GM23248 (cell line): Measurements from ENCODE around the gene LRBA. TPM values are rescaled to one million over a fixed set of nuclear protein-coding genes. Genes with fewer than 3 reads are reported as not detected.

Experiments used
- DNase-seq: peaks from one replicate; pipeline ENCODE4 v3.0.0-alpha.2; 2015
- H2AFZ ChIP-seq: fragments of 200-600 bp; sonication (generic); 2 replicates; pipeline ENCODE4 v1.6.1; 2016; ENCODE audit warnings: antibody characterized with exemption
- H3F3A ChIP-seq: fragments of 200-600 bp; sonication (generic); 2 replicates; pipeline ENCODE4 v1.6.1; 2016; ENCODE audit warnings: mild to moderate bottlenecking, antibody characterized with exemption, mixed run types; ENCODE audit not compliant: insufficient read depth
- H3K27ac ChIP-seq: fragments of 200-600 bp; sonication (generic); 2 replicates; pipeline ENCODE4 v1.5.1; 2016; ENCODE audit warnings: mild to moderate bottlenecking
- H3K27me3 ChIP-seq: fragments of 200-600 bp; sonication (generic); replicated peaks from 2 replicates; pipeline ENCODE4 v1.6.1; 2016; ENCODE audit warnings: mild to moderate bottlenecking; ENCODE audit not compliant: insufficient read depth
- H3K36me3 ChIP-seq: fragments of 200-600 bp; sonication (generic); 2 replicates; pipeline ENCODE4 v1.6.1; 2016; ENCODE audit warnings: low read depth, mild to moderate bottlenecking
- H3K4me1 ChIP-seq: fragments of 200-600 bp; sonication (generic); 2 replicates; pipeline ENCODE4 v1.6.1; 2016; ENCODE audit warnings: mild to moderate bottlenecking; ENCODE audit not compliant: insufficient read depth
- H3K4me2 ChIP-seq: fragments of 200-600 bp; sonication (generic); one replicate; pipeline ENCODE4 v1.6.1; 2016; ENCODE audit warnings: mild to moderate bottlenecking; ENCODE audit not compliant: unreplicated experiment
- H3K4me3 ChIP-seq: fragments of 200-600 bp; sonication (generic); 2 replicates; pipeline ENCODE4 v1.5.1; 2016; ENCODE audit warnings: mild to moderate bottlenecking
- H3K79me2 ChIP-seq: fragments of 200-600 bp; sonication (generic); 2 replicates; pipeline ENCODE4 v1.6.1; 2016; ENCODE audit warnings: mild to moderate bottlenecking; ENCODE audit not compliant: insufficient read depth
- H3K9ac ChIP-seq: fragments of 200-600 bp; sonication (generic); 2 replicates; pipeline ENCODE4 v1.6.1; 2016; ENCODE audit warnings: mild to moderate bottlenecking
- H3K9me2 ChIP-seq: fragments of 200-600 bp; sonication (generic); 2 replicates; pipeline ENCODE4 v1.6.1; 2016; ENCODE audit warnings: mixed run types, mild to moderate bottlenecking, moderate library complexity; ENCODE audit not compliant: insufficient read depth
- H3K9me3 ChIP-seq: fragments of 200-600 bp; sonication (generic); one replicate; pipeline ENCODE4 v1.6.1; 2017; ENCODE audit warnings: low read depth
- H4K20me1 ChIP-seq: fragments of 200-600 bp; sonication (generic); 2 replicates; pipeline ENCODE4 v1.6.0; 2016; ENCODE audit not compliant: insufficient read depth
- EZH2 ChIP-seq: fragments of 200-600 bp; sonication (generic); IDR thresholded peaks from 2 replicates; pipeline ENCODE4 v1.6.1; 2018; ENCODE audit warnings: antibody characterized with exemption, mild to moderate bottlenecking; ENCODE audit not compliant: insufficient read depth, poor library complexity, severe bottlenecking
- EZH2phosphoT487 ChIP-seq: fragments of 200-600 bp; sonication (generic); IDR thresholded peaks from 2 replicates; pipeline ENCODE4 v1.6.1; 2018; ENCODE audit warnings: antibody characterized with exemption, moderate library complexity, mild to moderate bottlenecking, low read depth; ENCODE audit not compliant: insufficient read depth
- WGBS, 2 experiments: methylation state at CpG; one replicate each; pipeline ENCODE4 v1.1.6; 2015 to 2017; ENCODE audit warnings: low lambda C conversion rate in 2 of 2, low coverage in 1 of 2; ENCODE audit errors: missing lambda C conversion rate in 2 of 2; 5-methylcytosine and 5-hydroxymethylcytosine counted together
- in situ Hi-C: fragments of 300-500 bp; cut with MboI; formaldehyde crosslinking; loops from 2 replicates; pipeline ENCODE4 v1.15.0; 2020
- polyA plus RNA-seq: library from polyadenylated mRNA; unstranded; fragments of >200 nt; fragmentation: Nextera tagmentation; extraction: Ambion mirVana; gene quantifications from 2 replicates; pipeline ENCODE4 v1.2.1, GENCODE V29; 2016
- total RNA-seq: library from RNA; depleted of rRNA; stranded (reverse); fragments of >200 nt; shearing (Covaris generic); gene quantifications from 2 replicates; pipeline ENCODE4 v1.2.3, GENCODE V29; 2014

LRBA gene
- total and polyA plus RNA-seq, 2 experiments from 2014 or later, result 6.6 to 17.8 TPM

GRCh38 chr4:150609131-150609530, 406.0 kb downstream of the LRBA start:
- TF ChIP-seq EZH2phosphoT487 (no peak), EZH2 (no peak)
- Histone ChIP-seq H3K4me2 (no peak overlapping the region), H3K27me3 (no peaks in the 10 kb centered on the region), H3K9me2 (peaks cover 4% of the 10 kb centered on the region; the same call in 1 of the 2 replicates), H3K9me3 (no peaks in the 10 kb centered on the region), H2AFZ (no peak overlapping the region), H3K27ac (no peak overlapping the region), H3F3A (no peaks in the 10 kb centered on the region), H3K79me2 (no peaks in the 10 kb centered on the region), H3K4me1 (no peaks in the 10 kb centered on the region), H3K4me3 (no peak overlapping the region), H3K9ac (no peak overlapping the region), H4K20me1 (no peaks in the 10 kb centered on the region), H3K36me3 (no peaks in the 10 kb centered on the region)
- in situ Hi-C loops, result no loop called here
- 95 to 97% methylated on average over 3 of the region's 3 CpGs for WGBS, 2 experiments
- no peak for DNase-seq

DNA sequence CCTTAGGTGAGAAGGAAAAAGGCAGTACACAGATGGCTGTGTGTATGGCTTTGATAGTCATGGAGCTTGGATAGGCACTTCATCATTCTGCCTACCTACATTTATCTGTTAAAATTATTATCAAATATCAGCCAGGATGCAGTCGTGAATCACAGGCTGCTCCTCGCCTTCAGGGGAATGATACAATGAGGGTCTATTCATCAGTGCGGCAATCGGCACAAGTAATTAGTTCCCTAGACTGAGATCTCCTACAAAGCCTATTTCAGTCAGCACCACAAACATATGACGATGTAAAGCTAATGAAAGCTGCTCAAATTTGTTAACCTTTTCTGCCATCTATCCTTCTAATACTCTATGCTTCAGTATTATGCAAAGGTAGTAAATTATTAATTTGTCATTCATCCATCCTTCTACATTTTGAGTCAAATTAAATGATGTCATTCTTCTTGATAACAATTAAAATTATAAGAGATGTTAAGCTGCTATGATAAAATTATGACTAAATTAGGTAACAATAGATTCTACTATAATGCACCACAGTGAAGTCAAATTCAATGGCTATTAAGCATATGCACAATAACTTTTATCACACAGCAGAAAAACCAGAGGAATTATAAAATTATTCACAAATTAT, 414.2 kb downstream of the LRBA start:
- H2AFZ ChIP-seq, result no peak overlapping the region
- H3F3A ChIP-seq, result no peaks in the 10 kb centered on the region
- no peaks in the 10 kb centered on the region for H3K9me2 ChIP-seq
- no peaks in the 10 kb centered on the region for H3K9me3 ChIP-seq
- H3K27ac ChIP-seq, result no peak overlapping the region
- H3K4me1 ChIP-seq, result no peaks in the 10 kb centered on the region
- TF ChIP-seq EZH2phosphoT487 (no peak), EZH2 (no peak)
- in situ Hi-C loops, result no loop called here
- H3K4me3 ChIP-seq, result no peak overlapping the region
- no peak for DNase-seq
- no peaks in the 10 kb centered on the region for H3K36me3 ChIP-seq
- H3K79me2 ChIP-seq, result no peaks in the 10 kb centered on the region
- no peak overlapping the region for H3K9ac ChIP-seq
- no peaks in the 10 kb centered on the region for H3K27me3 ChIP-seq
- 89% methylated on average over 5 of the region's 5 CpGs for WGBS, 2 experiments
- no peak overlapping the region for H3K4me2 ChIP-seq
- no peaks in the 10 kb centered on the region for H4K20me1 ChIP-seq

DNA sequence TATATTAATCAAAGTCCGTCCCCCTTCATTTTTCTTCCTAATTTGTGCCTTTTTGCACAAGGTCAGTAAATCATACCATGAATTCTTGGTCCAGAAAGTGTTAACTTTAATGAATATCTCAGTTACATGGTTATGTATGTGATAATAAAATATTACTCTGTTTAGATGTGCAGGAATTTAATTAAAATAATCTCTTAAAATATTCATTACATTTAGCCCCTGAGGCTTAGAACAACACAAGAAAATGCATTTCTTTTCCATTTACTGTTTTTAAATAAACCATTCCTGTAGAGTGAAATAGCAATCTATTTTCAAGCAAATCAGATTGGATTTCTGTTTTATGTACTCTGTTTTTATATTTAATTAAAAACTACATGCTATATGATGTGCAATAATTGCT, 415.5 kb downstream of the LRBA start:
- Histone ChIP-seq H3K36me3 (no peaks in the 10 kb centered on the region), H3K9me3 (no peaks in the 10 kb centered on the region), H2AFZ (0 out of 2 replicates have a peak overlapping the region, but pooled peaks have one; percentile 61), H3K27me3 (no peaks in the 10 kb centered on the region), H3K9ac (no peak overlapping the region), H3K9me2 (no peaks in the 10 kb centered on the region), H4K20me1 (no peaks in the 10 kb centered on the region), H3F3A (no peaks in the 10 kb centered on the region), H3K4me2 (peak overlapping the region; percentile 51), H3K79me2 (no peaks in the 10 kb centered on the region), H3K4me3 (no peak overlapping the region), H3K27ac (no peak overlapping the region), H3K4me1 (no peaks in the 10 kb centered on the region)
- DNase-seq, result no peak
- in situ Hi-C loops, result loop anchor here (10.0 to 25.0 kb wide), 2 partner anchors 305 to 612 kb away; no protein-coding TSS in a partner anchor
- WGBS, 2 experiments, result 85 to 86% methylated on average over 1 of the region's 1 CpG
- no peak for TF ChIP-seq EZH2phosphoT487
- TF ChIP-seq EZH2, result no peak

- Histone ChIP-seq H3K36me3 (no peaks in the 10 kb centered on the region), H3K27me3 (no peaks in the 10 kb centered on the region), H3K9me3 (no peaks in the 10 kb centered on the region), H3K9me2 (no peaks in the 10 kb centered on the region), H3K4me1 (no peaks in the 10 kb centered on the region), H4K20me1 (no peaks in the 10 kb centered on the region), H3F3A (no peaks in the 10 kb centered on the region), H3K9ac (peak overlapping the region; percentile 33; the same call in 1 of the 2 replicates), H3K27ac (no peak overlapping the region), H3K4me2 (peak overlapping the region; percentile 51), H3K4me3 (peak overlapping the region; percentile 55; the same call in 1 of the 2 replicates), H2AFZ (peak overlapping the region; percentile 61), H3K79me2 (no peaks in the 10 kb centered on the region)
- in situ Hi-C loops, result loop anchor here (10.0 to 25.0 kb wide), 2 partner anchors 304 to 612 kb away; no protein-coding TSS in a partner anchor
- WGBS, 2 experiments, result 24 to 33% methylated on average over 12 of the region's 12 CpGs
- TF ChIP-seq EZH2, result no peak
- TF ChIP-seq EZH2phosphoT487, result no peak
- DNase-seq, result peak; percentile 50
These were observed 416.2 kb downstream of the LRBA start for GRCh38 chr4:150598909-150599308.
